Measurements from ENCODE around the gene PRTG. TPM values are rescaled to one million over a fixed set of nuclear protein-coding genes. Genes with fewer than 3 reads are reported as not detected.
"Not testable (repeated sequence)": the region's sequence is repeated elsewhere in the genome, so short reads cannot be mapped to it uniquely, and the experiment has no call there.

PRTG gene
- total RNA-seq, 2 experiments from 2014 or later = not detected

GRCh38 chr15:55739641-55740040 lies 3.3 kb downstream of the PRTG start:
- H3K9me3 Mint-ChIP-seq = no peaks in the 10 kb centered on the region
- no peak for TF ChIP-seq CTCF (IDR thresholded peaks at IDR 0.05)
- H3K4me3 Mint-ChIP-seq = no peak overlapping the region
- no peaks in the 10 kb centered on the region for H3K36me3 Mint-ChIP-seq (ENCODE audit: low read depth)
- CTCF ChIA-PET = no interaction called here
- H3K27me3 Mint-ChIP-seq = peaks cover 22% of the 10 kb centered on the region
- no peaks in the 10 kb centered on the region for H3K4me1 Mint-ChIP-seq (ENCODE audit: low read depth)
- intact Hi-C loops (cut with micrococcal nuclease) = no loop called here
- H3K27ac Mint-ChIP-seq = no peak overlapping the region
- POLR2A ChIA-PET = no interaction called here
- ATAC-seq (no peak), DNase-seq (no peak)

GRCh38 chr15:55738715-55739114 lies 4.2 kb downstream of the PRTG start:
- no peak for TF ChIP-seq CTCF (IDR thresholded peaks at IDR 0.05)

GRCh38 chr15:55737373-55737772 lies 5.6 kb downstream of the PRTG start:
- Mint-ChIP-seq H3K9me3 (no peaks in the 10 kb centered on the region), H3K4me3 (no peak overlapping the region), H3K4me1 (ENCODE audit: low read depth) (no peaks in the 10 kb centered on the region), H3K36me3 (ENCODE audit: low read depth) (no peaks in the 10 kb centered on the region), H3K27ac (no peak overlapping the region), H3K27me3 (peaks cover 15% of the 10 kb centered on the region)
- TF ChIP-seq CTCF (IDR thresholded peaks at IDR 0.05) = no peak
- DNase-seq = no peak
- intact Hi-C loops (cut with micrococcal nuclease) = no loop called here
- ChIA-PET CTCF (interaction anchor here (1.2 kb wide), 1 partner anchor 63 kb away, joined by 3 read pairs; no protein-coding TSS in a partner anchor), POLR2A (no interaction called here)
- no peak for ATAC-seq

More at GRCh38 chr15:55738715-55739114, 4.2 kb downstream of the PRTG start:
- intact Hi-C loops (cut with micrococcal nuclease) = no loop called here
- POLR2A ChIA-PET = no interaction called here
- peaks cover 17% of the 10 kb centered on the region for H3K27me3 Mint-ChIP-seq
- CTCF ChIA-PET = no interaction called here
- no peak overlapping the region for H3K27ac Mint-ChIP-seq
- ATAC-seq = no peak
- no peaks in the 10 kb centered on the region for H3K4me1 Mint-ChIP-seq (ENCODE audit: low read depth)
- H3K4me3 Mint-ChIP-seq = no peak overlapping the region
- no peaks in the 10 kb centered on the region for H3K9me3 Mint-ChIP-seq
- H3K36me3 Mint-ChIP-seq (ENCODE audit: low read depth) = no peaks in the 10 kb centered on the region
- DNase-seq = no peak

- TF ChIP-seq CTCF (IDR thresholded peaks at IDR 0.05) = no peak
- Mint-ChIP-seq H3K9me3 (no peaks in the 10 kb centered on the region), H3K4me1 (ENCODE audit: low read depth) (no peaks in the 10 kb centered on the region), H3K27ac (no peak overlapping the region), H3K4me3 (no peak overlapping the region), H3K27me3 (peaks cover 16% of the 10 kb centered on the region), H3K36me3 (ENCODE audit: low read depth) (no peaks in the 10 kb centered on the region)
- CTCF ChIA-PET = no interaction called here
- DNase-seq (no peak), ATAC-seq (no peak)
- intact Hi-C loops (cut with micrococcal nuclease) = no loop called here
- POLR2A ChIA-PET = no interaction called here
Measured at GRCh38 chr15:55736756-55737155, 6.2 kb downstream of the PRTG start.

GRCh38 chr15:55734641-55735040 lies 8.3 kb downstream of the PRTG start:
- Mint-ChIP-seq H3K27me3 (peaks cover 16% of the 10 kb centered on the region), H3K27ac (no peak overlapping the region), H3K4me3 (no peak overlapping the region), H3K36me3 (ENCODE audit: low read depth) (no peaks in the 10 kb centered on the region), H3K4me1 (ENCODE audit: low read depth) (no peaks in the 10 kb centered on the region), H3K9me3 (no peaks in the 10 kb centered on the region)
- ATAC-seq (no peak), DNase-seq (no peak)
- TF ChIP-seq CTCF (IDR thresholded peaks at IDR 0.05) = no peak
- ChIA-PET CTCF (interaction anchor here (0.9 to 1.2 kb wide), 3 partner anchors 7 to 40 kb away, joined by 3 to 4 read pairs (median 3); no protein-coding TSS in a partner anchor), POLR2A (no interaction called here)
- intact Hi-C loops (cut with micrococcal nuclease) = no loop called here

GRCh38 chr15:55733461-55733860 lies 9.5 kb downstream of the PRTG start:
- H3K27ac Mint-ChIP-seq; ATAC-seq; H3K9me3 Mint-ChIP-seq; H3K4me3 Mint-ChIP-seq; H3K36me3 Mint-ChIP-seq (ENCODE audit: low read depth); POLR2A ChIA-PET; DNase-seq; intact Hi-C loops (cut with micrococcal nuclease); H3K4me1 Mint-ChIP-seq (ENCODE audit: low read depth): not testable (repeated sequence)
- CTCF ChIA-PET = interaction anchor here (1.2 kb wide), 1 partner anchor 9 kb away, joined by 3 read pairs; no protein-coding TSS in a partner anchor
- H3K27me3 Mint-ChIP-seq = peaks cover 14% of the 10 kb centered on the region
